ENCODE measurements around the gene HNRNPLL. TPM values are rescaled to one million over a fixed set of nuclear protein-coding genes. Genes with fewer than 3 reads are reported as not detected.
"Not testable (repeated sequence)": the region's sequence is repeated elsewhere in the genome, so short reads cannot be mapped to it uniquely, and the experiment has no call there.

Gene HNRNPLL
- total RNA-seq, 4 donors from 2014 or later: 11.9 to 38.1 (median 20.0) TPM

- Histone ChIP-seq H3K9me3 (no peaks in the 10 kb centered on the region), H3K4me1 (peaks cover 0 to 33% (median 2%) of the 10 kb centered on the region in 3 donors), H3K36me3 (no peaks in the 10 kb centered on the region), H3K27ac (no peak overlapping the region), H3K27me3 (peaks cover 0 to 3% (median 0%) of the 10 kb centered on the region in 4 donors), H3K4me3 (no peak overlapping the region)
- no peak for DNase-seq
- 50 to 65% methylated on average over 8 of the region's 8 CpGs for WGBS, 2 donors
- intact Hi-C loops (cut with DNase I): no loop called here
- TF ChIP-seq, protein P1, sequence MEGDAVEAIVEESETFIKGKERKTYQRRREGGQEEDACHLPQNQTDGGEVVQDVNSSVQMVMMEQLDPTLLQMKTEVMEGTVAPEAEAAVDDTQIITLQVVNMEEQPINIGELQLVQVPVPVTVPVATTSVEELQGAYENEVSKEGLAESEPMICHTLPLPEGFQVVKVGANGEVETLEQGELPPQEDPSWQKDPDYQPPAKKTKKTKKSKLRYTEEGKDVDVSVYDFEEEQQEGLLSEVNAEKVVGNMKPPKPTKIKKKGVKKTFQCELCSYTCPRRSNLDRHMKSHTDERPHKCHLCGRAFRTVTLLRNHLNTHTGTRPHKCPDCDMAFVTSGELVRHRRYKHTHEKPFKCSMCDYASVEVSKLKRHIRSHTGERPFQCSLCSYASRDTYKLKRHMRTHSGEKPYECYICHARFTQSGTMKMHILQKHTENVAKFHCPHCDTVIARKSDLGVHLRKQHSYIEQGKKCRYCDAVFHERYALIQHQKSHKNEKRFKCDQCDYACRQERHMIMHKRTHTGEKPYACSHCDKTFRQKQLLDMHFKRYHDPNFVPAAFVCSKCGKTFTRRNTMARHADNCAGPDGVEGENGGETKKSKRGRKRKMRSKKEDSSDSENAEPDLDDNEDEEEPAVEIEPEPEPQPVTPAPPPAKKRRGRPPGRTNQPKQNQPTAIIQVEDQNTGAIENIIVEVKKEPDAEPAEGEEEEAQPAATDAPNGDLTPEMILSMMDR (IDR thresholded peaks at IDR 0.05): no peak
- TF ChIP-seq POLR2A (IDR thresholded peaks at IDR 0.05): no peak
Observed at GRCh38 chr2:38610851-38611801, 8.4 kb upstream of the HNRNPLL start.

DNA sequence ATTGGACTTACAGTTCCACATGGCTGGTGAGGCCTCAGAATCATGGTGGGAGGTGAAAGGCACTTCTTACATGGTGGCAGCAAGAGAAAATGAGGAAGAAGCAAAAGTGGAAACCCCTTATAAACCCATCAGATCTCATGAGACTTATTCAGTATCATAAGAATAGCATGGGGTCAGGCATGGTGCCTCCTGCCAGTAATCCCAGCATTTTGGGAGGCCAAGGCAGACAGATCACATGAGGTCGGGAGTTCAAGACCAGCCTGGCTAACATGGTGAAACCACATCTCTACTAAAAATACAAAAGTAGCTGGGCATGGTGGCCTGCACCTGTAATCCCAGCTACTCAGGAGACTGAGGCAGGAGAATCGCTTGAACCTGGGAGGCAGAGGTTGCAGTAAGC lies 6.5 kb upstream of the HNRNPLL start:
- DNase-seq; H3K27me3 ChIP-seq; H3K27ac ChIP-seq; H3K9me3 ChIP-seq; H3K36me3 ChIP-seq; intact Hi-C loops (cut with DNase I); H3K4me3 ChIP-seq: not testable (repeated sequence)
- peaks cover 0 to 33% (median 2%) of the 10 kb centered on the region in 3 donors for H3K4me1 ChIP-seq
- WGBS, 2 donors: 88 to 95% methylated on average over 1 to 2 of the region's 2 CpGs

- Histone ChIP-seq H3K4me1 (peaks cover 0 to 36% (median 2%) of the 10 kb centered on the region in 3 donors), H3K4me3 (no peak overlapping the region), H3K9me3 (no peaks in the 10 kb centered on the region), H3K27me3 (peaks cover 0 to 3% (median 0%) of the 10 kb centered on the region in 4 donors), H3K27ac (no peak overlapping the region), H3K36me3 (no peaks in the 10 kb centered on the region)
- no peak for DNase-seq
- 73 to 85% methylated on average over 2 of the region's 2 CpGs for WGBS, 2 donors
- intact Hi-C loops (cut with DNase I): no loop called here
- TF ChIP-seq POLR2A (IDR thresholded peaks at IDR 0.05): no peak
- TF ChIP-seq, protein P1 (IDR thresholded peaks at IDR 0.05): no peak
Observed at GRCh38 chr2:38608755-38609154, 6.0 kb upstream of the HNRNPLL start.

DNA sequence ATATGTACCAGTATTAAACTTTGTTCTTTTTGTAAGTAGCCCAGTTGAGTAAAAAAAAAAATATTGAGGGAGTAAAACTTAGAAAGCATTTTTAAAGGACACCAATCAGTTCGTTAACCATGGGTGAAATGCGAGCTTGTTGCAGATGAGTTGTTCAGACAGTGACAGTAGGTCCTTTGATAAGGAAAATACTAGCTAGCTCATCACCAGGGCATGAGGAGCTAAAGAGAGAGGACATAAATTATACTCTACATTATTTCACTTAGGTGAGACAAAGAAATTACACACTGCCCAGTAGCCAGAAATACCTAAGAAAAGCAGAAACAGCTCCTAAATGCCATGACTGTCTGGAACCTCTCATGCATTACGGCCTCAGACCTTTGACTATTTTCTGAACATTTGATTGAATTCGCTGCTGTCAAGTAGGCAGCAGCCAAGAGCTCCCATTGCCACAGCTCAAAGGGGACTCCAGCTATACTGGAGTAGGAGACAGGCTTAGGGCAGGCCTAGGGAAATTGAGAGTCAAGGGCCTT lies 2.6 kb upstream of the HNRNPLL start:
- TF ChIP-seq, protein P1 (IDR thresholded peaks at IDR 0.05): no peak
- TF ChIP-seq POLR2A (IDR thresholded peaks at IDR 0.05): no peak
- WGBS, 2 donors: 87 to 91% methylated on average over 3 to 4 of the region's 4 CpGs
- intact Hi-C loops (cut with DNase I): no loop called here

DNA sequence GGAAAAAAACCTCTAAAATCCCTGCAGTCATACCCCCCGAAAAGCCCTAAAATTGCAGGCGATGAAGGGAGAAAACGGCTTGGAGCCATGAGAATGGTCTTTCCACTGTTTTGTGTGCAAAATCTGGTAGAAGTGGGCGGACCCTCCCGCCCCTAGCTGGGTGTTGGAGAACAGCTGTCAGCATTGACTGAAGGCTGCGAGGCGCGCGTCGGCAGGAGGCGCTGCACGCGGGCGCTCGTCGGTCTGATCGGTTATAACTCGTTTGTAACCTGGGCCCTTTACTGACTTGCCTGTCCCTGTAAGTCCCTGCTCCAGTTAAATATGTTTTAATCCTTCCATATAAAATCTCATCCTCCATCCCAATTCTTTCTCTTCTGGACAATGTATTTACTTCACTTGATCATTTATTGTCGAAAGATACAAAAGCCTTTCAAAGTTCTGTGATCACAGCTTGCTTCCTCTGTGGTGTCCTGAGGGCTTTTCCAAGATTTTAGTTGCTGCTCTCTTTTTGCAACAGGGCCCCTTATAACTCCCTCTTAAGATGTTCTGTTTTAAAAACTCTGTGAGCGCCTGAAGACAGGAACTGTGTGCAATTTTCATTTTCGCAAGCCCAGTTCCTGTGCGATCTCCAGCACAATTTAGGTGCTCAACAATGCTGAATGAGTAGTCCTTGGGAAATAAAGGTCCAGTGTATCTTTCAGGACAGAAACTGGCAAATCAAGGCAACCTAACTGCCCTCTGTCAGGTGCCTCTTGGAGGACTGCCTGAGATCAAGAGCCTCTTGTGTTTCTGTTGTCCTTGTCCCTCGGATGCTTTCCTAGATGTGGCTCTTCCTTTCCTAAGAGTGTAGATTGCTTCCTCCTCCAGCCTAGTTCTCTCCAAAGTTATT lies 918 bp upstream of the HNRNPLL start:
- peaks cover 0 to 50% (median 13%) of the 10 kb centered on the region in 3 donors for H3K4me1 ChIP-seq
- DNase-seq: no peak
- no peaks in the 10 kb centered on the region for H3K36me3 ChIP-seq
- no peaks in the 10 kb centered on the region for H3K9me3 ChIP-seq
- intact Hi-C loops (cut with DNase I): no loop called here
- H3K27me3 ChIP-seq: no peaks in the 10 kb centered on the region
- no peak for TF ChIP-seq POLR2A (IDR thresholded peaks at IDR 0.05)
- TF ChIP-seq, protein P1 (IDR thresholded peaks at IDR 0.05): peak; percentile 81 to 98 (median 86)
- H3K27ac ChIP-seq: peak overlapping the region; percentile 97 to 99 (median 98)
- H3K4me3 ChIP-seq: peak overlapping the region; percentile 87 to 97 (median 92)
- WGBS, 2 donors: 16 to 19% methylated on average over 20 to 23 of the region's 23 CpGs

More for the DNA sequence above, 2.6 kb upstream of the HNRNPLL start:
- no peak for DNase-seq
- Histone ChIP-seq H3K9me3 (no peaks in the 10 kb centered on the region), H3K27ac (no peak overlapping the region), H3K4me3 (no peak overlapping the region), H3K27me3 (no peaks in the 10 kb centered on the region), H3K36me3 (no peaks in the 10 kb centered on the region), H3K4me1 (peaks cover 0 to 33% (median 6%) of the 10 kb centered on the region in 3 donors)

Data from esophagus squamous epithelium (tissue), 5 donors.